Retinal pigment epithelial cell (primary cell): ENCODE measurements around the gene EBF4.
A peak's percentile ranks its signal among the peaks of the same experiment; 100 is the strongest.

Source experiments
- DNase-seq: peaks from one replicate; pipeline ENCODE4 v3.0.0-alpha.2; 2010; ENCODE audit warnings: low read depth
- H3K4me3 ChIP-seq: 2 replicates; pipeline ENCODE4 v1.5.1; 2011; ENCODE audit warnings: mild to moderate bottlenecking, low read length, control low read depth, moderate library complexity
- CTCF ChIP-seq: conservative IDR thresholded peaks from 2 replicates; pipeline ENCODE4 v1.5.1; 2011; ENCODE audit warnings: low read depth, low read length, control low read depth, inconsistent platforms

EBF4 gene

GRCh38 chr20:2654831-2655230 is 37.7 kb upstream of the EBF4 start:
- no peak for TF ChIP-seq CTCF
- no peak for DNase-seq
- peak overlapping the region; percentile 97 for H3K4me3 ChIP-seq

- no peak for TF ChIP-seq CTCF
- H3K4me3 ChIP-seq, result no peak overlapping the region
- no peak for DNase-seq
Measured at GRCh38 chr20:2655331-2656116, 37.1 kb upstream of the EBF4 start.

- no peak for DNase-seq
- TF ChIP-seq CTCF, result no peak
- no peak overlapping the region for H3K4me3 ChIP-seq
Measured at GRCh38 chr20:2656471-2657117, 36.0 kb upstream of the EBF4 start.

GRCh38 chr20:2657241-2657640 is 35.3 kb upstream of the EBF4 start:
- TF ChIP-seq CTCF, result no peak
- DNase-seq, result no peak
- H3K4me3 ChIP-seq, result no peak overlapping the region

- TF ChIP-seq CTCF, result no peak
- no peak for DNase-seq
- no peak overlapping the region for H3K4me3 ChIP-seq
Measured at GRCh38 chr20:2657674-2658073, 34.9 kb upstream of the EBF4 start.

- H3K4me3 ChIP-seq, result no peak overlapping the region
- TF ChIP-seq CTCF, result no peak
- DNase-seq, result no peak
Measured at GRCh38 chr20:2658414-2659354, 33.9 kb upstream of the EBF4 start.
